MV-4-11 (cell line): ENCODE results near the gene HRH3.

ENCODE experiments used
- DNase-seq: peaks from one replicate; lab custom pipeline; 2025; lab: John Stamatoyannopoulos, UW

HRH3 gene

DNA sequence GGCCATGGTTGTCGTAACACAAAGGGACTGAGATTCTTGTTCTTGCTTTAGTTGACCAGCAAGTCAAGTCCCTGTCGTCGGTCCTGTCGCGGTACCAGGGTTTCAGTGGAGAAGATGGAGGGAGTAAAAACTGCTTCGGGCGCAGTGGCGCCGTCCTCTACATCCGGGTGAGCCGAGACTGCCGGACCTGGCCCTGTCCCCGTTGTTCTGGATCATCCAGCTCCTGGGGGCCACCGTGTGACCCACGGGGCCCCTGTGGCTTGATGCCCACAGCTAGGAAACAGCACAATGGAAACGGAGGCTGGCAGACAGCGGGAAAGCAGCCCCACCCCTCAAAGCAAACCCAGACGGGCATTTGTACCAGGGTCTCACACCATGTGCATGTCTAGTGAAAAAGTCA lies 22.3 kb downstream of the HRH3 start:
- DNase-seq = no peak

DNA sequence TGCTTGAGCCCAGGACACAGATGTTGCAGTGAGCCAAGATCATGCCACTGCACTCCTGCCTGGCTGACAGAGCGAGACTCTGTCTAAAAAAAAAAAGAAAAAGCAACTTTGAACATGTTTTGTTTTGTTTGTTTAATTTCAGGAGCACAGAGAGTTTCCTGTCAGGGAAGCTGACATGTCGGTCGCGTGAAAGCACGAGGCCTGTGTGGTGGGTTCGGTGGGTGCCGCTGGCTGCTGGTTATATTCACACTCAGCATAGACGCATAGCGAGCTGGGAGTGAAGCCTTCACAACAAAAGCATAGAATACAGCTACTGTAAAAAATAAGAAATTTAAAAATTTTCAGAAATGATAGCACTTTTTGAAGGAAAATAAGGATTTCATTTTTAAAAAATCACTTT lies 22.8 kb downstream of the HRH3 start:
- no peak for DNase-seq

DNA sequence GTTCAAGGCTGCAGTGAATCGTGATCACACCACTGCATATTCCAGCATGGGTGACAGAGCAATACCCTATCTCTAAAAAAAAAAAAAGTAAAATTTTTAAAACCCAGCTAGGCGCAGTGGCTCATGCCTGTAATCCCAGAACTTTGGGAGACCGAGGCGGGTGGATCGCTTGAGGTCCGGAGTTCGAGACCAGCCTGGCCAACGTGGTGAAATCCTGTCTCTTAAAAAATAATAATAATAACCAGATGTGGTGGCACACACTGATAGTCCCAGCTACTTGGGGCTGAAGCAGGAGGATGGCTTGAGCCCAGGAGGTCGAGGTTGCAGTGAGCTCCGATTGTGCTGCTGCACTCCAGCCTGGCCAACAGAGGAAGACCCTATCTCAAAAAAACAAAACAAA lies 23.8 kb downstream of the HRH3 start:
- DNase-seq = no peak

DNA sequence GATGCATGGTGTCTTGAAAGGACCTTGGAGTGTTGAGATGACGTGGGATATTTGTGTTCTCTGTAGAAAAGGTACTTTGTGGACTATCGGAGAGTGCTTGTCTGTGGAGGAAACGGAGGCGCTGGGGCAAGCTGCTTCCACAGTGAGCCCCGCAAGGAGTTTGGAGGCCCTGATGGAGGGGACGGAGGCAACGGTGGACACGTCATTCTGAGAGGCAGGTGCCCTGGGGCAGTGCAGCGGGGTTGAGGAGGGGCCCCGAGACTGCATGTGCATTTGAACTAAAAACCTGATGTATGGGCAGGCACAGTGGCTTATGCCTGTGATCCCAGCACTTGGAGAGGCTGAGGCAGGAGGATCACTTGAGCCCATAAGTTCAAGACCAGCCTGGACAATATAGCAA lies 24.3 kb downstream of the HRH3 start:
- DNase-seq = no peak

DNA sequence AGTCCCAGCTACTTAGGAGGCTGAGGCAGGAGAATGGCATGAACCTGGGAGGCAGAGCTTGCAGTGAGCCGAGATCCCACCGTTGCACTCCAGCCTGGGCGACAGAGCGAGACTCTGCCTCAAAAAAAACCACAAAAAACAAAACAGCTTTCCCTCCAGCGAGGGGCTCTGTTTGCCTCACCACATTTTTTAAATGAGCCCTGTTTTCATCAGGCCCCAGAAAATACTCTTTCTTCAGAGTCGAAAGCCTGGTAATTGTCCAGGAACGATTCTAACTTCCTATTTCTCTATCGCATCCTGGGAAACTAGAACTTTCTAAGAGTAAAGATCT lies 25.0 kb downstream of the HRH3 start:
- no peak for DNase-seq

DNA sequence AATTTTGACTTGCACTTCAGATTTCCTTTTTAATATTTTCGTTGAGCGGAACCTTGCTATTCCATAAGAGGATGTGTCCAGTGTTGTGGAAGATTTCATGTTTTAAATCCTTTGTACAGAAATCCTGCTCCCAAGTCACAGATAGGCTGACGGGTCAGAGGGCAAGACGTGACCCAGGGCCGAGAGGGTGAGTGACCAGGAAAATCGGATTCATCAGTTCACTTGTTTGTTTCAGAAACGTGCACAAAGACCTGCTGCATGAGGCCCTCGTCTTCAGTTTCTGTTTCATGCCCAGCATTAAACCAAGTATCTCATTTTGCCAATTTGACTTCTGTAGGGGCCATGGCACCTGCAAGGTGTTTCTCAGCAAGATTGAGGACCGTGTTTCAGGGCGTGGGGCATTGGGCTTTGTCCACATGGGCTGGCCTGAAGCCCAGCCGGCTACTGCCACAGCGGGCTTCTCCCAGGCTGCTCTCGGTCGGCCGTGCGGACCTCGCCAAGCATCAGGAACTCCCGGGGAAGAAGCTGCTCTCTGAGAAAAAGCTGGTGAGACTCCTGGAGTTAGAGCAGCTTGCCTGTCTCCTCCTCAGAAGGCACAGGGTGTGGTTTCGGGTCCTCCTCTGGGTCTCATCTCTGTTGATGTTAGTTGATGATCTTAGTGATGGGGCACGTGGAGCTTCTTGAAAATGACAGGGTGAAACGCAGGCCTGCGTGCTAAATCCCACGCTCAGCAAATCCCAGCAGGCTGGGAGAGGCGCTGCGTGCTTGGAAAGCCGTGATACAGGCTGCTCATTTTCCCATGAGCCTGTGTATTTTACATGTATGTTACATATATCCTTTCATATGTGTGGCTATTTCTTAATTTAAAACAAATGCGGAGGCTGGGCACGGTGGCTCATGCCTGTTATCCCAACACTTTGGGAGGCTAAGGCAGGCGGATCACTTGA lies 26.7 kb downstream of the HRH3 start:
- DNase-seq = no peak

DNA sequence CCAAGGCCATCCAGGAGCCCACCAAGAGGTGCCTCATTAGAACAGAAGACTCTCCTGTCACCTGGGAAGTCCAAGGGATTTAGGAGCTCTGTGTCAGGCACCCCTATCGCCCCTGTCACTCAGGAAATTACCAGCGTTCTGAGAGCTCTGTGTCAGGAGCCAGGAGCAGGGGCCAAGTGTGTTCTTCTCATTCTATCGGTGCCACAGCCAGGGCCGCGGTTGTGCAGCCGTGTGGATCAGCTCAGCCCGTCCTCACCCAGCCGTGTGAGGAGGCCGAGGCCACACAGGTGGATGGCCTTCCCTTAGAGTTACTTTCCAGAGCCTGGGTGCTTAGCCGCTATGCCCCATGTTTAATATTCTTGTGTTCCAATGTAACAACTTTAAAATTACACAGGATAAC lies 27.4 kb downstream of the HRH3 start:
- DNase-seq = no peak

DNA sequence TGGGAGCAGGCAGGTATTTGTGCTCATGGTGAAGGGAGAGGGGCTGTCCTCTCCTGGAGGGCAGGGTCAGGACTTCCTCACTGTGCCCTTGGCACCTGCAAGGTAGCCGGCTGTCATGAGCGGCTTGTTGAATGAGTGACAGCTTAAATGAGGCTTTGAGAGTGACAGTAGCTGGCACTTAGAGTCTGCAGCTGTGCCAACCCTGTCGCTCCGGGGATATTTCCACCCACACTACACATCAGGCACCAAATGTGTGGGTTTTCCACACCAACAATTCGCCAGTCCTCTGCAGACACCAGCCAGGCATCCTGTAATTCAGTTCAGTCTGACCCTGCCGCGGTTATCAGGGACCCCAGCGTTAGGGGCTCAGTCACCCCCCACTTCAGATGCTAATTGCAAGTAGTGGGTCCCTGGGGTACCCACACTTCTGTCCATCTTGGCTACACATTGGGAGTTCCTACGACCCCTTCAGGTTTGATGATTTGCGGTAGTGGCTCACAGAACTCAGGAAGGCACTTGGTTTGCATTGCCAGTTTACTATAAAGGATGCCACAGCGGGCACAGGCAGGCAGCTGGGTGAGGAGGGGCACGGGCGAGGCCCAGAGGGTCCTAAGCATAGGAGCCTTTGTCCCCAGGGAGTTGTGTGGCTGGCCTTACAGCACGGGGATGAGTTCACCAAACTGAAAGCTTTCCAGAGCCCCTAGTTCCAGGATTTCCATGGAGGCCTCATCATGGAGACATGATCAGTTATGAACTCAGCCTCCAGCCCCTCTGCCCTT lies 28.1 kb downstream of the HRH3 start:
- no peak for DNase-seq

DNA sequence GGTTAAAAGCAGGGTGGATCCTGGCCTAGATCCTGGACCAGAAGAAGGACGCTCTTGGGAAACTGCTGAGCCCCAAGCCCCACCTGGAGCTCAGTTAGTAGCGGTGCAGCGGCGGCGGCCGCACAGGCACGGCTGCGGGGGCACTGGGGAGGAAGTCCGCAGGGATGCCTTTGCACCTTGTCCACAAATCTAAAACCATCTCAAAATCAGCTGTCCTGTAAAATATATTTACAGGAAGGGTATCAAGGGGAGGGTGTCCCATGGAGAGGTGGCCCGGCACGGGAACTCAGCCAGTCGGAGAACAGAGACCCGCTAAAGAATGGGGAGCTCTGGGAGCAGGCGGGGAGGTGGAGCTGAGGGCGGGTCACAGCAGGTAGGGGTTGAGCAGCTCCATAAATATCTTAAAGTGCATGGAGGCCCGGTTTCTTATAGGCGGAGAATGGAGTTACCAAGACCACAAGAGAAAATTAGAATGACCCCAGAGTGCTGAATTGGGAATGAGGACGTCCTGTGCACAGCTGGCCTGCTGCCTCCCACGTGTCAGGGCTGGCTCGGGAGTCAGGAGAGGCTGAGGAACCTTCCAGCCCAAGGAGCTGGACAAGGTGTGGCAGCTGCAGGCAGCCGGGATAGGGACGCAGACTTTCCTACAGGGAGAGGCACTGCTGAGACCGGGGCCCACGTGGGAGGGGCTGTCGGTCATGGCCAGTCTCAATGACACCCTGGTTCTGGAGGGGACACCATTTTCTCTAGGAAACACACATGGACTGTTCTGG lies 29.3 kb downstream of the HRH3 start:
- no peak for DNase-seq

DNA sequence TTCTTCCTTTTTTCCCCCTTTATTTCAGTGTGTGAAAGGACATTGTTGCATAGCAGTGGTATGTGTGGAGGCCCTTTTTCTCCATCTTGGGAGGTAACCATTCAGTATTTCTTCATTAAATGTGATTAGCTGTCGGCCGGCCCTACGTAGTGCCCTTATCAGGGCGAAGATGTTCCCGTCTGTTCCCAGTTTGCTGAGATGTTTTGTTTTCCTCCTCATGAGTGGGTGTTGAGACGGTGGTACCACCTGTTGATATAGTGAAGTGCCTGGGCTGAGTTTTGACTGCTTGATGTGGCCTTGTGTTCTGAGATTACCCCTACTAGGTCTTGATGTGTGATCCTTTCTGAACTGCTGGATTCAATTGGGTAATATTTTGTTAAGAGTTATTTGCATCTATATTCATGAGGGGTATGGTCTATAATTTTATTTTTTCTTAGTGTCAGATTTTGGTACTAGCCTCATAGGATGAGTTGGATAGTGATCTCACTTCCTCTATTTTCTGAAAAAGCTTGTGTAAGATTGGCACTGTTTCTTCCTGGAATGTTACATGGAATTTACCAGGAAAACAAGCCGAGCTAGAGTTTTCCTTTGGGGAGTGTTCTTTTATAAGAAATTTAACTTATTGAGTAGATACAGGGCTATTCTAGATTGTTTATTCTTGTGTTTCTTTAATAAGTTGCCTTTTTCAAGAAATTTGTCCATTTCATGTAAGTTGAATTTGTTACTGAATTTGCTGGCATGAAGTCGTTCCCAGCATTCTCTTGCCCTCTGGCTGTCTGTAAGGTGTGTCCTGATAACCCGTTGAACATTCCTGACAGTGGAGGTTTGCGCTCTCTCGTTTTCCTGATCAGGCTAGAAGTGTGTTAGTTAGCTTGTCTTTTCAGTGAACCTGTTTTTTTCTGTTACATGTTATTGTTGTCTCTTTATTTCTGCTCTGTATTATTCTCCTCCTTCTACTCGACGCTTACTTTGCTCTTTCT lies 32.9 kb downstream of the HRH3 start:
- peak; percentile 12 for DNase-seq

DNA sequence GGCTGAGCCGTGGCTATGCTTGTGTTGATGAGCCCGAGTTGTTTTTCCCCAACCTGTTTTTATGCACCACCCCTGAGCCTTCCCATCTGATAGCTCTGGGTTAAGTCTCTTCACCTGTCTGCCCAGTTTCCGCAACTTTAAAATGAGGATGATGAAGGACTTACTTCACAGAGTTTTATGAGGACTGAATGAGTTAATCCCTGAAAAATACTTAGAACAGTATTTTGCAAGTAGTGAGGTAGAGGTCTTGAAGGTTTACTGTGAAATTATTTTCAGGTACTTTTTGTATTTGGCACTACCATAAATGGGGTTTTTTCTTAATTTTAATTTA lies 34.0 kb downstream of the HRH3 start:
- DNase-seq = no peak

DNA sequence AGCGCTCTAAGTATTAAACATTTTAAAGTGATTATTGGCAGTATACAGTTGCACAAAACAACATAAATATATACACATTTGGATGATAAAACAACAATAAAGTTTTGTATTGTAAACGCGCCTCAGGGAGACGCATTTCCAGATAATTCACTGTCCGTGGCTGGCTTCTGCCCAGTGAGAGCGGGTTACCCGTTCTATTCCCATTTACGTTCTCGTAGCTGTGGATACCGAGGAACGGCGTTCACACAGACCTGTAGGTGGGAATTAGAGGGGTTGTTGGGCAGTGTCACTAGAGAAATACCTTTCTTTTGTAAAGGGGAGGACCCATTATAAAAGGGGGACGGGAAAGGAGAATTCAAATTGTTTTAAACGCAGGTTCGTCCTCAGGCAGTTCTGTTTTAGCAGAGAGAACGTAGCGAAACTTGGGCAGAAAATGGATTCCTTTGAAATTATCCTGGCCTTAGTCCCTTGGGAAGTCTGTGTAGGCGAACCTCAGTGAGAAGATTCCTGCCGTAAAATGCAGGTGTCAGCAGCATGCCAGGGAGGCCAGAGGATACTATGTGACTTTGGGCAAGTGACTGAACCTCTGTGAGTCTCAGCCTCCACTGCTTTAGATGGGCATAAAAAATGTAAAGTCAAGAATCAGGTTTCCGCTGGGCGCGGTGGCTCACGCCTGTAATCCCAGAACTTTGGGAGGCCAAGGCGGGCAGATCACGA lies 36.5 kb downstream of the HRH3 start:
- no peak for DNase-seq

DNA sequence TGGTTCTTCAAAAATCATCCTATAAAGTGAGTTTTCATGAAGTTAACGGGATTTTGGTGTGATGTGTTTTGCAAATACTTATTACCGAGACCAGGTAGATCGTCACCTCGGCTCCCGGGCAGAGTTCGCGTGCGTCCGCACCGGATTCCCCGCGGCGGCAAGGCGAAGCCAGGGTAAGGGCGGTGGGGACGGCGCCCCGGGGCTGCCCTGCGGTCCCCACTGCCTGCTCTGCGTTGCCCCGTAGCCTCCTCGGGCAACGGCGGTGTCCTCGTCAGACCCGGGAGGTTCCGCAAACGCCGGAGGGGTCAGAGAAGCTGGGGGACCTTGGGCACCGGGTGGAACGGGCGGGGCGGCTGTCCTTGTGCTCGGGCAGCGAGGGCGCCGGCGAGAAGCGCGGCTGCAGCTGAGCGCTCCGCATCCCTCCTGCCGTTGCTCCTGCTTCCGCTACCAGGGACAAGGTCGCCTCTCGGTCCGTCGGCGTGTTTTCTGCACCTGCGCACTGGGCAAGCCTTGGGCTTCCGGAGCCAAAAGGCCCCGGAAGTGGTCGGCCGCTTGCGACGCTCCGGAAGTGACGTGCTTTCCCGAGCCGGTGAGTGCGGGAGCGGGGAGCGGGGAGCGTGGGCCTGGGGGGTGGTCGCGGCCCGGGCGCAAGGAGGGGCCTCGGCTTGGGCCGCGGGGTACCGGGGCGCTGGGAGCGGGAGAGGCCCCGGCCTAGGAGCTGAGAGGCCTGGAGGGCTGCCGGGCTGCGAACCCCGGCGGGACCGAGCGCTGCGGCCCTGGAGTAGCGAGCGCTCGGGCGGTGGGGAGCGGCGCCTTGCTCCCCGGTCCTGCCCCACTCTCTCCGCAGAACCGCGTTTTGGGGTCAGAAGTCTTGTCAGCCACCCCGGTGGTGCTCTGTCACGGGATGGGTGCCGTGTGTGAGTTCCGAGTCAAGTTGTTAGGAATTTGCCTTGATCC lies 37.3 kb downstream of the HRH3 start, which contains the start of gene MTG2:
MTG2 (plus strand) TSS at position 560 of the 957 bp plus-strand sequence. CDS start 10,393 bp downstream, outside the sequence.
- peak; percentile 95 for DNase-seq

DNA sequence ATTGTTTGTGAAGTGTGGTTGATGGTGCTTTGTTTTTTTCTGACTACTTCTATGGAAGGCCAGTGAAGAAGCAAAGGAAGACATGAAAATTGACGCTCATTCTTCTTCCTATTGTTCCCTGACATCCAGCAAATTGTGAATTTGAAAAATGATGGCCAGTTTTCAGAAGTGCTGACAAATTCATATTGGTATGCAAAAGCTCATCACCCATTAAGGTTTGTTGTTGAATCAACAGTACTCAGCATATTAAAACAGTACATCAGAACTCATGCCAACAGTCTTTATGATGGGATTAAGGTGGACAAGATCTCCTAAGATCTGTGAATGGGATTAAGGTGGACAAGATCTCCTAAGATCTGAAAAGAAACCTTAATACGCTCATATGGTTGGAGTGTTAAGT lies 38.3 kb downstream of the HRH3 start:
- DNase-seq = no peak

DNA sequence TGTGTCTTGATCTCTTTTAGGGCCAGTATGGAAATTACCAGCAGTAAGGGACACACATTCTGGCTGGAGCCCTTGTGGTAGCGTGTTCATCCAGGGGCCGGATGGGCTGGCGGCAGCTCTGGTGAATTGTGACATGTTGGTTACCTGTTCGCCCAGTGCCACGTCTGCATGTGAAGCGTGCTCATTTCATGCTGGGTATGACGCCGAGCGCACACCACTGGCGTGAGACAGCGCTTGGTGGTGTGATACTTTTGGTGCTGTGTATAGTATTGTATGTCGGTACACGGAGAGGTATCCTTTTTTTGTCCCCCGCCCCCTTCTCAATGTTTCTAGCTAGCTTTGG lies 40.9 kb downstream of the HRH3 start:
- no peak for DNase-seq

DNA sequence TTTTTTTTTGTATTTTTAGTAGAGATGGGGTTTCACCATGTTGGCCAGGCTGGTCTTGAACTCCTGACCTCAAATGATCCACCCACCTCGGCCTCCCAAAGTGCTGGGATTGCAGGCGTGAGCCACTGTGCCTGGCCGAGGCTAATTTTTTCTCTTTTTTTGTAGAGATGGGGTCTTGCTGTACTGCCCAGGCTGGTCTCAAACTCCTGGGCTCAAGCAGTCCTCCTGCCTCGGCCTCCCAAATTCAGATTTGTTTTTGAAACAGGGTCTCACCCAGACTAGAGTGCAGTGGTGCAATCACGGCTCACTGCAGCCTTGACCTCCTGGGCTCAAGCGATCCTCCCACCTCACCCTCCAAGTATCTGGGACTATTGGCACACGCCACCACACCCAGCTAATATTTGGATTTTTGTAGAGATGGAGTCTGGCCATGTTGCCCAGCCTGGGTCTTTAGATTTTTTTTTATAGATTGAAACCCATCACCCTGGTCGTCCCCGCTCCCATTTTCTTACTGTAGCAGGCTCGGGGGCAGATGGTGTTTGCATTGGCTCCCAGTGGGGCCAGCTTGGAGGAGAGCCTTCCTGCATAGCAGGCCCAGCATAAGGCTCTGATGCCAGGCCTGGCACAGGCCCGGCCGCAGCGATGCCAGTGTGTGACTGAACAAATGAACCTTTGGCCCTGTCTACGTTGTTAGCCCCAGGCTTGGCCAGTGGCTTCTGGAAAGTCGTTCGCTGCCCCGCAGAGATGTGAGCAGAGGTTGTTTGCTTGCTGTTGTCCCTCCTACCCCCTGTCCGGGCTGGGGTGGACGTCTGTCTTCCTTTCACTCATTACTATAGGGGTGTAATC lies 41.5 kb downstream of the HRH3 start:
- no peak for DNase-seq

DNA sequence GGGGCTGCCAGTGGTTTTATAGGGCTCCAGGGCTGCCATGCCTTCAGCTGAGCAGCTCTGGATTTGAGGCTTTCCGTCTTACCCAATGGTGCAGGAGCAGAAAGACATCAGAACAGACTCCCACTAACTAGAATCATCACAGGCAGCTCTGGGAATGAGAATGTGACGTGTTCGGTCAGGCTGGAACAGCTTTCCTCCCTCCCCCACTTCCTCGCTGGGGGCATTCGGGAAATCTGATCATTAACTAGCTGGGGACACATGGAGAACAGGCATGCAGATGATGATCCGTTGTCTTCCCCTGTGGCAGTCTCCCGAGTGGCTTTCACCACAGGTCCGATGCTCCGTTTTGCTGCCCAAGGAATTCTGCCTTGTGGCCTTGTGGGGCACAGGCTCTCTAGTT lies 42.8 kb downstream of the HRH3 start:
- no peak for DNase-seq

DNA sequence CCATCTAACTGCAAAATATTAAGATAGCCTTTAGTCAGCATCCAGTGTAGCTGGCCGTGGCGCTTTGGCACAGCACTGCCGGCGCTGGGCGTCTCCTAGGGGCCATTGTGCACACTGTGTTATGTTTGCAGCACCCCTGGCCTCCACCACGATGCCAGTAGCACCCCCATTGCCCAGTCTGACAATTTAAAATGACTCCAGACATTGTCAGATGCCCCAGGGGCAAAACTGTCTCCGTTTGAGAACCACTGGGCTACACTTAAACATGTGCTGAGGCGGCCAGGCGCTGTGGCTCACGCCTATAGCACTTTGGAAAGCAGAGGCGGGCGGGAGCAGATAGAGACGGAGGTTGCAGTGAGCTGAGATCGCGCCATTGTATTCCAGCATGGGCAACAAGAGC lies 43.2 kb downstream of the HRH3 start:
- no peak for DNase-seq

DNA sequence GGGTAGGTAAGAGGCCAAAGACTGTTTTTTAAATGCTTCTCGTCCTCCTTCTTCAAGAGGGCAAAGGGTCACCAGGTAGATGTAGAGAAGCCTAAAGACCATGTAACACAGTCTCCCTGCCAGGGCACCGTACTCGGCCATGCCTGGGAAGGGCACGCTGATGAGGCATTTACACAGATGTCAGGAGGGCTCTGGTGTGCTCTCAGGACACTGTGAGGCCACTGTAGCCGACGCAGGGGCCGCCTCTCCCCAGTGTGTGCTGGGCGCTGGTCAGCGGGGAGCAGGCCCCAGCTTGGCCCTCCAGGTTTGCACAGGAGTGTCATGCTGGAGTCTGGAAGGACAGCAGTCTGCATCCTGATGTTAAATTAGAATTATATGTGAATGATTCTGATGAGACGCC lies 44.4 kb downstream of the HRH3 start:
- no peak for DNase-seq
